Keratinocyte (primary cell): ENCODE measurements around the gene NDUFB8.

Experiments used
- EZH2 ChIP-seq: IDR thresholded peaks from one replicate; pipeline ENCODE4 v1.6.1; 2012; ENCODE audit warnings: inconsistent platforms, mild to moderate bottlenecking, low read length, moderate library complexity
- TF ChIP-seq, protein P1 (sequence below), 3 experiments: IDR thresholded peaks in 1 of 3; conservative IDR thresholded peaks in 1 of 3; optimal IDR thresholded peaks in 1 of 3; 2 replicates in 2 of 3; 3 replicates in 1 of 3; pipeline versions ENCODE3 to v1.5.1; 2011; ENCODE audit warnings: low read length in 3 of 3, mild to moderate bottlenecking in 3 of 3, moderate library complexity in 2 of 3, control low read depth in 1 of 3, inconsistent platforms in 1 of 3; ENCODE audit not compliant: insufficient read depth in 2 of 3; ENCODE audit errors: extremely low read depth in 1 of 3

GRCh38 chr10:100535715-100536353 is 6.2 kb upstream of the NDUFB8 start, which contains the start of gene HIF1AN:
- TF ChIP-seq, protein P1, sequence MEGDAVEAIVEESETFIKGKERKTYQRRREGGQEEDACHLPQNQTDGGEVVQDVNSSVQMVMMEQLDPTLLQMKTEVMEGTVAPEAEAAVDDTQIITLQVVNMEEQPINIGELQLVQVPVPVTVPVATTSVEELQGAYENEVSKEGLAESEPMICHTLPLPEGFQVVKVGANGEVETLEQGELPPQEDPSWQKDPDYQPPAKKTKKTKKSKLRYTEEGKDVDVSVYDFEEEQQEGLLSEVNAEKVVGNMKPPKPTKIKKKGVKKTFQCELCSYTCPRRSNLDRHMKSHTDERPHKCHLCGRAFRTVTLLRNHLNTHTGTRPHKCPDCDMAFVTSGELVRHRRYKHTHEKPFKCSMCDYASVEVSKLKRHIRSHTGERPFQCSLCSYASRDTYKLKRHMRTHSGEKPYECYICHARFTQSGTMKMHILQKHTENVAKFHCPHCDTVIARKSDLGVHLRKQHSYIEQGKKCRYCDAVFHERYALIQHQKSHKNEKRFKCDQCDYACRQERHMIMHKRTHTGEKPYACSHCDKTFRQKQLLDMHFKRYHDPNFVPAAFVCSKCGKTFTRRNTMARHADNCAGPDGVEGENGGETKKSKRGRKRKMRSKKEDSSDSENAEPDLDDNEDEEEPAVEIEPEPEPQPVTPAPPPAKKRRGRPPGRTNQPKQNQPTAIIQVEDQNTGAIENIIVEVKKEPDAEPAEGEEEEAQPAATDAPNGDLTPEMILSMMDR (optimal IDR thresholded peaks at IDR 0.05 in 1 of 3, IDR thresholded peaks at IDR 0.05 in 1 of 3, conservative IDR thresholded peaks at IDR 0.05 in 1 of 3; ENCODE audit: extremely low read depth in 1 of 3, insufficient read depth in 2 of 3, low read length in 3 of 3) = peak; percentile 92 to 98 (median 94)
- TF ChIP-seq EZH2 = no peak
